Esophagus muscularis mucosa (tissue), 4 donors: ENCODE data around the gene RAD51B. TPM values are rescaled to one million over a fixed set of nuclear protein-coding genes. Genes with fewer than 3 reads are reported as not detected.

ENCODE experiments used
- DNase-seq: peaks from one replicate; pipeline ENCODE4 v3.0.0-alpha.2; 2017; ENCODE audit errors: extremely low spot score
- H3K27ac ChIP-seq, 4 donors: fragments of 200-600 bp; sonication (generic); replicated peaks in 1 of 4; 1 replicate in 3 of 4; 2 replicates in 1 of 4; pipeline ENCODE4 v1.5.1; 2016 to 2019; ENCODE audit warnings: mild to moderate bottlenecking in 1 of 4
- H3K27me3 ChIP-seq, 4 donors: fragments of 200-600 bp; sonication (generic); one replicate each; pipeline versions ENCODE4 v1.5.1 to v1.6.0; 2016 to 2019
- H3K36me3 ChIP-seq, 4 donors: fragments of 200-600 bp; sonication (generic); one replicate each; pipeline ENCODE4 v1.5.1; 2016 to 2019
- H3K4me1 ChIP-seq, 4 donors: fragments of 200-600 bp; sonication (generic); one replicate each; pipeline ENCODE4 v1.5.1; 2016 to 2019
- H3K4me3 ChIP-seq, 4 donors: fragments of 200-600 bp; sonication (generic); 1 replicate in 2 of 4; 2 replicates in 2 of 4; pipeline ENCODE4 v1.5.1; 2016 to 2019; ENCODE audit warnings: mild to moderate bottlenecking in 4 of 4, moderate library complexity in 1 of 4
- H3K9me3 ChIP-seq, 4 donors: fragments of 200-600 bp; sonication (generic); 1 replicate in 3 of 4; 2 replicates in 1 of 4; pipeline ENCODE4 v1.5.1; 2016 to 2019
- CTCF ChIP-seq, 3 experiments: fragments of 200-600 bp in 2 of 3; fragments of 450-650 bp in 1 of 3; sonication (generic) in 2 of 3; IDR thresholded peaks; one replicate each; pipeline ENCODE4 v1.5.1; 2017 to 2019; ENCODE audit warnings: antibody characterized with exemption in 3 of 3, mild to moderate bottlenecking in 2 of 3, moderate library complexity in 1 of 3
- EP300 ChIP-seq: sonication (generic); formaldehyde crosslinking; IDR thresholded peaks from one replicate; pipeline ENCODE4 v1.6.1; 2017; ENCODE audit warnings: antibody characterized with exemption
- POLR2A ChIP-seq: fragments of 450-650 bp; IDR thresholded peaks from one replicate; pipeline ENCODE4 v1.6.1; 2017; ENCODE audit warnings: antibody characterized with exemption, moderate library complexity, mild to moderate bottlenecking, low read depth
- POLR2AphosphoS5 ChIP-seq, 2 donors: sonication (generic); formaldehyde crosslinking; IDR thresholded peaks; one replicate each; pipeline ENCODE4 v1.6.1; 2017; ENCODE audit warnings: antibody characterized with exemption in 2 of 2
- WGBS: methylation state at CpG from one replicate; pipeline ENCODE4 v1.1.5; 2018; 5-methylcytosine and 5-hydroxymethylcytosine counted together
- intact Hi-C: fragments of 100-400 bp; cut with DNase I; formaldehyde crosslinking; loops from one replicate; pipeline ENCODE4 v1.15.1; 2023
- total RNA-seq, 4 donors: library from RNA; depleted of rRNA; stranded (reverse); fragments of >200 nt; gene quantifications; one replicate each; pipeline versions ENCODE4 v1.1.0 to v1.2.1, GENCODE V29; 2016

Gene RAD51B
- total RNA-seq, 4 donors from 2014 or later: 2.8 to 11.1 (median 5.1) TPM

DNA sequence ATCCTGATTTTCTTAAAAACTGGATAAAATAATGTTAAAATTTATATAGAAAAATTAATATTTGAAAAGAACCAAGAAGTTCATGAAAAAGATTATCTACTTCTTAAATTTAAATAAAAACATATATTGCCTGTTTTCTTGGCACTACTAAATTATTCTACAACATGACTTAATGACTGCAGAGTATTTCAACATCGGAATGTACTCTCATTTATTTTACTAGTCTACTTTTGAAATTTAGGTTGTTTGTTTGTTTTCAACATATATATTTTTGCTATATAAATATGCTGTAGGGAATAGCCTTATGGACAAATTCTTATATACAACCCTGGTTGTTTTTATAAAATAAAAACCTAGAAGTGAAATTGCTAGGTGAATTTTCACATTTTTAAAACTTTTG, 231.6 kb downstream of the RAD51B start:
- H3K9me3 ChIP-seq: no peaks in the 10 kb centered on the region
- intact Hi-C loops: no loop called here
- H3K36me3 ChIP-seq: no peaks in the 10 kb centered on the region
- H3K4me1 ChIP-seq: peaks cover 0 to 9% (median 4%) of the 10 kb centered on the region in 4 donors
- no peak overlapping the region for H3K4me3 ChIP-seq
- no peaks in the 10 kb centered on the region for H3K27me3 ChIP-seq
- no peak for TF ChIP-seq POLR2A
- H3K27ac ChIP-seq: no peak overlapping the region
- no peak for DNase-seq
- WGBS: 96% methylated on average over 1 of the region's 1 CpG

- Histone ChIP-seq H3K9me3 (no peaks in the 10 kb centered on the region), H3K4me1 (peaks cover 0 to 19% (median 14%) of the 10 kb centered on the region in 4 donors), H3K27me3 (no peaks in the 10 kb centered on the region), H3K27ac (peak overlapping the region; percentile 48 to 73 (median 56)), H3K4me3 (no peak overlapping the region), H3K36me3 (no peaks in the 10 kb centered on the region)
- intact Hi-C loops: no loop called here
- no peak for TF ChIP-seq EP300
- no peak for TF ChIP-seq POLR2A
- TF ChIP-seq POLR2AphosphoS5 (IDR thresholded peaks at IDR 0.05): no peak
- TF ChIP-seq CTCF (IDR thresholded peaks at IDR 0.05): no peak
- 36% methylated on average over 1 of the region's 1 CpG for WGBS
- no peak for DNase-seq
Observed at GRCh38 chr14:68060198-68060597, 240.6 kb downstream of the RAD51B start.

GRCh38 chr14:68062651-68063050, 243.1 kb downstream of the RAD51B start:
- WGBS: 95% methylated on average over 2 of the region's 2 CpGs
- H3K4me3 ChIP-seq: no peak overlapping the region
- no peaks in the 10 kb centered on the region for H3K9me3 ChIP-seq
- DNase-seq: no peak
- H3K27ac ChIP-seq: peak overlapping the region in 1 of 4 donors; percentile 8
- H3K27me3 ChIP-seq: no peaks in the 10 kb centered on the region
- peaks cover 0 to 19% (median 14%) of the 10 kb centered on the region in 4 donors for H3K4me1 ChIP-seq
- intact Hi-C loops: no loop called here
- H3K36me3 ChIP-seq: no peaks in the 10 kb centered on the region
- no peak for TF ChIP-seq EP300
- no peak for TF ChIP-seq POLR2A
- no peak for TF ChIP-seq POLR2AphosphoS5 (IDR thresholded peaks at IDR 0.05)
- no peak for TF ChIP-seq CTCF (IDR thresholded peaks at IDR 0.05)

DNA sequence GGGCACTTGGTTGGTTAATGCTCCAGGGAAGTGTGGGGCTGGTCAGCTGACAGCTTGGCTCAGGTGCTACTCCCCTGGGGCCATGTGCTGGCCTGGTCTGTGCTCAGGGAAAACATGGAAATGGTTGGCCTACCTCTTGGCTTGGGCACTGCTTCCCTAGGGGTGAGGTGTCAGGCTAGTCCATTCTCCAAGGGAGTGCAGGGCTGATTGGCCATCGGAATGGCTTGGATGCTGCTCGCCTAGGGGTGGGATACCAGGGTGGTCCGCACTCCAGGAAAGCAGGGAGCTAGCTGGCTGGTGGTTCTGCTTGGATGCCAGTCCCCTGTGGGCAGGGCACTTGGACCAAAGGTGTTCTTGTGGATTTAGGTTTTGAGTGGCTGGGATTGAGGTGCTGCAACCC, 245.7 kb downstream of the RAD51B start:
- DNase-seq: no peak
- intact Hi-C loops: no loop called here
- 100% methylated on average over 3 of the region's 3 CpGs for WGBS
- H3K9me3 ChIP-seq: peaks cover 0 to 2% (median 0%) of the 10 kb centered on the region in 4 donors
- peaks cover 0 to 10% (median 8%) of the 10 kb centered on the region in 4 donors for H3K4me1 ChIP-seq
- H3K36me3 ChIP-seq: no peaks in the 10 kb centered on the region
- TF ChIP-seq EP300: no peak
- no peak for TF ChIP-seq POLR2AphosphoS5 (IDR thresholded peaks at IDR 0.05)
- TF ChIP-seq CTCF (IDR thresholded peaks at IDR 0.05): no peak
- no peak for TF ChIP-seq POLR2A
- H3K27me3 ChIP-seq: no peaks in the 10 kb centered on the region
- no peak overlapping the region for H3K27ac ChIP-seq
- H3K4me3 ChIP-seq: no peak overlapping the region

DNA sequence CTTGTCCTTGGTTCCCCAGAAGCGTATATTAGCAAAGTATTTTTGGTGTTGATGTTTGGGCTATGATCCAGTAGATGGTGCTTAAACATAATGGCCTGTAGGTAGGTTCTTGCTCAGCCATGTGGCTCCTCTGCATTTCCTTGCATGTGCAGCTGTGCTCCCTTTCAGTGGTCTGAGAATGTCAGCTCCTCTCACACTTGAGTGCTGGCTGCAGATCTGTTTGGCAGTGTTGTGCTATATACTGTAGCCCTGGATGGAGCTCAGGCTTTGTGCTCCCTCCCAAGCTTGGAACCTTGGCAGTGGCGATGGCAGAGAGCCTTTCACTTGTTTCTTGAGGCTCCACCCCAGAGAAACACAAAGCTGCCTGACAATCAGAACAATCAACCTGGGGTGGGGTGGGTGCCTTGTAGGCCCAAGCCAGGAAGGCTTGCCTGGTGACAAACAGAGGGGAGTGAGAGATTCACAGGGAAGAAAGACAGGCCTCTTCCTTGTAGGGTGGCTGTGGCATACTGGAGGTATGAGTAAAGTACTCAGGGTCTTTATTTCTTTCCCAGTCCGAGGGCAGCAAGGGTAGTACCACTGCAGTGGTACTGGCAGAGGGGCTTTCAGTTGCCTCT, 255.3 kb downstream of the RAD51B start:
- intact Hi-C loops: no loop called here
- no peak for DNase-seq
- 88% methylated on average over 3 of the region's 3 CpGs for WGBS

More for the DNA sequence above, 255.3 kb downstream of the RAD51B start:
- Histone ChIP-seq H3K4me3 (no peak overlapping the region), H3K27ac (peak overlapping the region in 1 of 4 donors; percentile 15), H3K36me3 (no peaks in the 10 kb centered on the region), H3K4me1 (peaks cover 0 to 24% (median 14%) of the 10 kb centered on the region in 4 donors), H3K9me3 (peaks cover 0 to 12% (median 2%) of the 10 kb centered on the region in 4 donors), H3K27me3 (no peaks in the 10 kb centered on the region)
- TF ChIP-seq POLR2AphosphoS5 (IDR thresholded peaks at IDR 0.05) (no peak), EP300 (no peak), CTCF (IDR thresholded peaks at IDR 0.05) (no peak), POLR2A (no peak)
